K562 (cell line): ENCODE results near the gene PSMD13. TPM values are rescaled to one million over a fixed set of nuclear protein-coding genes. Genes with fewer than 3 reads are reported as not detected.
"Not testable (repeated sequence)": the region's sequence is repeated elsewhere in the genome, so short reads cannot be mapped to it uniquely, and the experiment has no call there.

ENCODE experiments used
- ADNP ChIP-seq: fragments of 200-800 bp; sonication (Bioruptor generic); IDR thresholded peaks from 2 replicates; pipeline ENCODE4 v1.6.1; 2016; ENCODE audit warnings: missing genetic modification characterization, missing compliant biosample characterization
- CBFA2T3 ChIP-seq: fragments of 450-650 bp; IDR thresholded peaks from 2 replicates; pipeline ENCODE4 v1.6.1; 2017
- CCNT2 ChIP-seq: IDR thresholded peaks from 2 replicates; pipeline ENCODE4 v1.6.1; 2011; ENCODE audit warnings: borderline replicate concordance, low read depth, mild to moderate bottlenecking, moderate library complexity, mixed read lengths, low read length; ENCODE audit not compliant: insufficient read length; ENCODE audit errors: extremely low read depth
- CREM ChIP-seq: IDR thresholded peaks from 2 replicates; pipeline ENCODE4 v1.6.1; 2014; ENCODE audit warnings: antibody characterized with exemption, low read depth
- EP300 ChIP-seq: IDR thresholded peaks from 2 replicates; pipeline ENCODE4 v1.6.1; 2012; ENCODE audit warnings: low read length, improper control_type of control experiment
- GATA2 ChIP-seq: sonication (generic); formaldehyde crosslinking; IDR thresholded peaks from 2 replicates; pipeline ENCODE4 v1.4.0; 2020; ENCODE audit warnings: mild to moderate bottlenecking, missing genetic modification reagents
- KLF16 ChIP-seq: IDR thresholded peaks from 2 replicates; pipeline ENCODE4 v1.6.1; 2016; ENCODE audit warnings: antibody characterized with exemption
- MEF2D ChIP-seq: conservative IDR thresholded peaks from 2 replicates; pipeline ENCODE4 v1.6.1; 2016; ENCODE audit warnings: low read depth, missing genetic modification characterization, missing compliant biosample characterization
- NFIC ChIP-seq: fragments of 450-650 bp; IDR thresholded peaks from 2 replicates; pipeline ENCODE4 v1.6.1; 2017; ENCODE audit warnings: mild to moderate bottlenecking, inconsistent platforms
- ZNF134 ChIP-seq: fragments of 250-450 bp; sonication (Bioruptor Pico); conservative IDR thresholded peaks from 2 replicates; pipeline ENCODE4 v1.4.0; 2020
- ZNF445 ChIP-seq: fragments of 250-450 bp; sonication (Bioruptor Pico); IDR thresholded peaks from 2 replicates; pipeline ENCODE4 v1.4.0; 2020; ENCODE audit warnings: low read depth, mild to moderate bottlenecking, moderate library complexity
- ZNF583 ChIP-seq: fragments of 250-450 bp; sonication (Bioruptor Pico); IDR thresholded peaks from 2 replicates; pipeline ENCODE4 v1.4.0; 2020
- ZNF699 ChIP-seq: fragments of 250-450 bp; sonication (Bioruptor Pico); IDR thresholded peaks from 2 replicates; pipeline ENCODE4 v1.8.0; 2021; ENCODE audit warnings: mild to moderate bottlenecking, moderate library complexity; ENCODE audit not compliant: insufficient replicate concordance
- polyA plus RNA-seq, 8 experiments: library from polyadenylated mRNA; depleted of rRNA in 4 of 8; stranded (reverse) in 5 of 8; unstranded in 3 of 8; fragments of >200 nt; fragmentation: Nextera tagmentation in 2 of 8; fragmentation: Illumina TruSeq in 1 of 8; extraction: Ambion mirVana in 2 of 8; extraction: Trizol in 1 of 8; gene quantifications; 2 replicates each; pipeline versions ENCODE4 v1.2.1 to v1.2.3, GENCODE V29; 2011 to 2014; ENCODE audit warnings: inconsistent platforms in 1 of 8, missing spikeins in 1 of 8
- total RNA-seq, 7 experiments: library from RNA; depleted of rRNA in 6 of 7; stranded (reverse); fragments of >200 nt in 6 of 7; fragmentation: Illumina TruSeq in 2 of 7; extraction: Trizol in 2 of 7; gene quantifications; 2 replicates each; pipeline versions ENCODE4 v1.2.1 to v1.2.3, GENCODE V29; 2011 to 2021; ENCODE audit warnings: low replicate concordance in 1 of 7
- TF ChIP-seq, protein P1 (sequence below): fragments of 200-800 bp; sonication (Bioruptor generic); IDR thresholded peaks from 2 replicates; pipeline ENCODE4 v1.6.1; 2016; ENCODE audit warnings: missing genetic modification characterization, missing compliant biosample characterization
- TF ChIP-seq, protein P2 (sequence below): fragments of 200-800 bp; sonication (Bioruptor generic); IDR thresholded peaks from 2 replicates; pipeline ENCODE4 v1.6.1; 2017; ENCODE audit warnings: missing genetic modification characterization, missing compliant biosample characterization
- TF ChIP-seq, protein P3 (sequence below): fragments of 200-800 bp; sonication (Bioruptor generic); IDR thresholded peaks from 2 replicates; pipeline ENCODE4 v1.6.1; 2017; ENCODE audit warnings: missing genetic modification characterization, missing compliant biosample characterization
- TF ChIP-seq, protein P4 (sequence below), 2 experiments: fragments of 450-650 bp in 1 of 2; sonication (generic) in 1 of 2; formaldehyde crosslinking in 1 of 2; IDR thresholded peaks in 1 of 2; conservative IDR thresholded peaks in 1 of 2; 2 replicates each; pipeline versions ENCODE4 v1.6.1 to v1.8.1; 2016 to 2023; ENCODE audit warnings: mild to moderate bottlenecking in 2 of 2, moderate library complexity in 2 of 2, inconsistent platforms in 1 of 2, missing genetic modification reagents in 1 of 2
- TF ChIP-seq, protein P5 (sequence below): fragments of 450-650 bp; formaldehyde crosslinking; IDR thresholded peaks from 2 replicates; pipeline ENCODE4 v1.4.0; 2020; ENCODE audit warnings: mild to moderate bottlenecking, moderate library complexity

PSMD13 gene
- total and polyA plus RNA-seq, 9 of the 15 experiments (the other 6 are each of a cell fraction or from before 2014, with no cell fraction given), result 185 to 383 (median 267) TPM

DNA sequence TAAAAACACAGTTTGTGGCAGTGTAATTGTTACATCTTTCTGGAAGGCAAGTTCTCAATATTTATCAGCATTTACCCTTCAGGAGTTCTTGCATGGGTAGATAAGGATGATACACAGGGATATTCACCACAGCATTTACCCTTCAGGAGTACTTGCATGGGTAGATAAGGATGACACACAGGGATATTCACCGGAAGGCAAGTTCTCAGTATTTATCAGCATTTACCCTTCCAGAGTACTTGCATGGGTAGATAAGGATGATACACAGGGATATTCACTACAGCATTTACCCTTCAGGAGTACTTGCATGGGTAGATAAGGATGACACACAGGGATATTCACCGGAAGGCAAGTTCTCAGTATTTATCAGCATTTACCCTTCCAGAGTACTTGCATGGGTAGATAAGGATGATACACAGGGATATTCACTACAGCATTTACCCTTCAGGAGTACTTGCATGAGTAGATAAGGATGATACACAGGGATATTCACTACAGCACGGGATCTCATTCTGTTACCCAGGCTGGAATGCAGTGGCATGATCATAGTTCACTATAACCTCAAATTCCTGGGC lies 16.0 kb upstream of the PSMD13 start (continued):
- TF ChIP-seq, protein P1, sequence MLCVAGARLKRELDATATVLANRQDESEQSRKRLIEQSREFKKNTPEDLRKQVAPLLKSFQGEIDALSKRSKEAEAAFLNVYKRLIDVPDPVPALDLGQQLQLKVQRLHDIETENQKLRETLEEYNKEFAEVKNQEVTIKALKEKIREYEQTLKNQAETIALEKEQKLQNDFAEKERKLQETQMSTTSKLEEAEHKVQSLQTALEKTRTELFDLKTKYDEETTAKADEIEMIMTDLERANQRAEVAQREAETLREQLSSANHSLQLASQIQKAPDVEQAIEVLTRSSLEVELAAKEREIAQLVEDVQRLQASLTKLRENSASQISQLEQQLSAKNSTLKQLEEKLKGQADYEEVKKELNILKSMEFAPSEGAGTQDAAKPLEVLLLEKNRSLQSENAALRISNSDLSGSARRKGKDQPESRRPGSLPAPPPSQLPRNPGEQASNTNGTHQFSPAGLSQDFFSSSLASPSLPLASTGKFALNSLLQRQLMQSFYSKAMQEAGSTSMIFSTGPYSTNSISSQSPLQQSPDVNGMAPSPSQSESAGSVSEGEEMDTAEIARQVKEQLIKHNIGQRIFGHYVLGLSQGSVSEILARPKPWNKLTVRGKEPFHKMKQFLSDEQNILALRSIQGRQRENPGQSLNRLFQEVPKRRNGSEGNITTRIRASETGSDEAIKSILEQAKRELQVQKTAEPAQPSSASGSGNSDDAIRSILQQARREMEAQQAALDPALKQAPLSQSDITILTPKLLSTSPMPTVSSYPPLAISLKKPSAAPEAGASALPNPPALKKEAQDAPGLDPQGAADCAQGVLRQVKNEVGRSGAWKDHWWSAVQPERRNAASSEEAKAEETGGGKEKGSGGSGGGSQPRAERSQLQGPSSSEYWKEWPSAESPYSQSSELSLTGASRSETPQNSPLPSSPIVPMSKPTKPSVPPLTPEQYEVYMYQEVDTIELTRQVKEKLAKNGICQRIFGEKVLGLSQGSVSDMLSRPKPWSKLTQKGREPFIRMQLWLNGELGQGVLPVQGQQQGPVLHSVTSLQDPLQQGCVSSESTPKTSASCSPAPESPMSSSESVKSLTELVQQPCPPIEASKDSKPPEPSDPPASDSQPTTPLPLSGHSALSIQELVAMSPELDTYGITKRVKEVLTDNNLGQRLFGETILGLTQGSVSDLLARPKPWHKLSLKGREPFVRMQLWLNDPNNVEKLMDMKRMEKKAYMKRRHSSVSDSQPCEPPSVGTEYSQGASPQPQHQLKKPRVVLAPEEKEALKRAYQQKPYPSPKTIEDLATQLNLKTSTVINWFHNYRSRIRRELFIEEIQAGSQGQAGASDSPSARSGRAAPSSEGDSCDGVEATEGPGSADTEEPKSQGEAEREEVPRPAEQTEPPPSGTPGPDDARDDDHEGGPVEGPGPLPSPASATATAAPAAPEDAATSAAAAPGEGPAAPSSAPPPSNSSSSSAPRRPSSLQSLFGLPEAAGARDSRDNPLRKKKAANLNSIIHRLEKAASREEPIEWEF, result peak; percentile 90
- TF ChIP-seq EP300 (peak; percentile 86), CBFA2T3 (peak; percentile 92), GATA2 (CRISPR knock-in tag) (peak; percentile 85), NFIC (peak; percentile 50), CCNT2 (peak; percentile 62), ADNP (tag) (peak; percentile 82), ZNF445 (CRISPR knock-in tag) (peak; percentile 71), ZNF583 (CRISPR knock-in tag) (0 out of 2 replicates have a peak, but pooled peaks have one; percentile 47), KLF16 (peak; percentile 86), ZNF134 (CRISPR knock-in tag) (peak; percentile 68; the same call in 1 of the 2 replicates), CREM (peak; percentile 46; the same call in 1 of the 2 replicates), ZNF699 (CRISPR knock-in tag) (peak; percentile 77), MEF2D (tag) (peak; percentile 67)
- TF ChIP-seq, protein P2, sequence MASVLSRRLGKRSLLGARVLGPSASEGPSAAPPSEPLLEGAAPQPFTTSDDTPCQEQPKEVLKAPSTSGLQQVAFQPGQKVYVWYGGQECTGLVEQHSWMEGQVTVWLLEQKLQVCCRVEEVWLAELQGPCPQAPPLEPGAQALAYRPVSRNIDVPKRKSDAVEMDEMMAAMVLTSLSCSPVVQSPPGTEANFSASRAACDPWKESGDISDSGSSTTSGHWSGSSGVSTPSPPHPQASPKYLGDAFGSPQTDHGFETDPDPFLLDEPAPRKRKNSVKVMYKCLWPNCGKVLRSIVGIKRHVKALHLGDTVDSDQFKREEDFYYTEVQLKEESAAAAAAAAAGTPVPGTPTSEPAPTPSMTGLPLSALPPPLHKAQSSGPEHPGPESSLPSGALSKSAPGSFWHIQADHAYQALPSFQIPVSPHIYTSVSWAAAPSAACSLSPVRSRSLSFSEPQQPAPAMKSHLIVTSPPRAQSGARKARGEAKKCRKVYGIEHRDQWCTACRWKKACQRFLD (CRISPR knock-in tag), result peak; percentile 100
- TF ChIP-seq, protein P3, sequence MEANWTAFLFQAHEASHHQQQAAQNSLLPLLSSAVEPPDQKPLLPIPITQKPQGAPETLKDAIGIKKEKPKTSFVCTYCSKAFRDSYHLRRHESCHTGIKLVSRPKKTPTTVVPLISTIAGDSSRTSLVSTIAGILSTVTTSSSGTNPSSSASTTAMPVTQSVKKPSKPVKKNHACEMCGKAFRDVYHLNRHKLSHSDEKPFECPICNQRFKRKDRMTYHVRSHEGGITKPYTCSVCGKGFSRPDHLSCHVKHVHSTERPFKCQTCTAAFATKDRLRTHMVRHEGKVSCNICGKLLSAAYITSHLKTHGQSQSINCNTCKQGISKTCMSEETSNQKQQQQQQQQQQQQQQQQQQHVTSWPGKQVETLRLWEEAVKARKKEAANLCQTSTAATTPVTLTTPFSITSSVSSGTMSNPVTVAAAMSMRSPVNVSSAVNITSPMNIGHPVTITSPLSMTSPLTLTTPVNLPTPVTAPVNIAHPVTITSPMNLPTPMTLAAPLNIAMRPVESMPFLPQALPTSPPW (CRISPR knock-in tag), result peak; percentile 78
- TF ChIP-seq, protein P4, sequence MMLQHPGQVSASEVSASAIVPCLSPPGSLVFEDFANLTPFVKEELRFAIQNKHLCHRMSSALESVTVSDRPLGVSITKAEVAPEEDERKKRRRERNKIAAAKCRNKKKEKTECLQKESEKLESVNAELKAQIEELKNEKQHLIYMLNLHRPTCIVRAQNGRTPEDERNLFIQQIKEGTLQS (IDR thresholded peaks at IDR 0.05), result peak; percentile 31
- TF ChIP-seq, protein P4 (CRISPR knock-in tag; conservative IDR thresholded peaks at IDR 0.05), result not testable (repeated sequence)
- TF ChIP-seq, protein P5, sequence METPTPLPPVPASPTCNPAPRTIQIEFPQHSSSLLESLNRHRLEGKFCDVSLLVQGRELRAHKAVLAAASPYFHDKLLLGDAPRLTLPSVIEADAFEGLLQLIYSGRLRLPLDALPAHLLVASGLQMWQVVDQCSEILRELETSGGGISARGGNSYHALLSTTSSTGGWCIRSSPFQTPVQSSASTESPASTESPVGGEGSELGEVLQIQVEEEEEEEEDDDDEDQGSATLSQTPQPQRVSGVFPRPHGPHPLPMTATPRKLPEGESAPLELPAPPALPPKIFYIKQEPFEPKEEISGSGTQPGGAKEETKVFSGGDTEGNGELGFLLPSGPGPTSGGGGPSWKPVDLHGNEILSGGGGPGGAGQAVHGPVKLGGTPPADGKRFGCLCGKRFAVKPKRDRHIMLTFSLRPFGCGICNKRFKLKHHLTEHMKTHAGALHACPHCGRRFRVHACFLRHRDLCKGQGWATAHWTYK, result peak; percentile 73
